HG02981 (cell line): ENCODE measurements around the gene APBB1IP.
"Not testable (repeated sequence)": the region's sequence is repeated elsewhere in the genome, so short reads cannot be mapped to it uniquely, and the experiment has no call there.

ENCODE experiments used
- ATAC-seq: cut with Tn5 transposase; IDR thresholded peaks from one replicate; pipeline ENCODE4 v1.9.1; 2021; ENCODE audit warnings: mild to moderate bottlenecking, moderate library complexity; ENCODE audit not compliant: unreplicated experiment

APBB1IP gene

DNA sequence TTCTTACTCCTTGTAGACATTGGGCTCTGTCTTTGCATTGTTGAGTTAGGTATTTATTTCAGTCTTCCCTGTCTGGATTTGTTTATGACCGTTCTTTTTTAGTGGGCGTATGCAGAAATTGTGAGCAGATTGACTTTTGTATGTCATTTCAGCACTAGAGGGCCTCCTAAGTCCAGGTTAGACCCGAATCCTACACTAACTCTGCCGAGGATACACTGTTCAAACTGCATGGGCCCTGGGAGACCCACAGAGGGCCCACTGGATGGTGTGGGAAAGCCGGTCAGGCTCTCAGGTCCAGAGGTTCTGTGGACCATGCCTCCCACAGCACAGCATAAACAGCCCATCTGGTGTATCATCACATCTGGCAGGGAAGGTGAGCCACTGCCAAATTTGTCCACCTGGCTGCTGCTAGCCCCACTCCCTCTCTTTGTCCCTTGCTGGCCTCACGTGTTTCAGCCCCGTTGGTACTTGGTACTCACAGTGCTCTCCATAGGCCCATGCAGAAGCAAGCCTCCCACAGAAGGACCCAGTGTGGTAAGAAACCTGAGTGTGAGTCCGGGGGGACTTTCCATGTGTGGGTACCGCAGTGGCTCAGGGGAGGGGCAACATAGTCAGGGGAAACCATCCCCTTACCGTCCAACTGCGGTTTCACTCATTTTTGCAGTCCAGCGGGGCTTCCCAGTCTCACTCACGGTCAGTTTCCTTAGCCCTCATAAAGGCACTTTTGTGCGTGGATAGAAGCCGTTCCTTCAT lies 112.8 kb downstream of the APBB1IP start:
- ATAC-seq, result no peak

DNA sequence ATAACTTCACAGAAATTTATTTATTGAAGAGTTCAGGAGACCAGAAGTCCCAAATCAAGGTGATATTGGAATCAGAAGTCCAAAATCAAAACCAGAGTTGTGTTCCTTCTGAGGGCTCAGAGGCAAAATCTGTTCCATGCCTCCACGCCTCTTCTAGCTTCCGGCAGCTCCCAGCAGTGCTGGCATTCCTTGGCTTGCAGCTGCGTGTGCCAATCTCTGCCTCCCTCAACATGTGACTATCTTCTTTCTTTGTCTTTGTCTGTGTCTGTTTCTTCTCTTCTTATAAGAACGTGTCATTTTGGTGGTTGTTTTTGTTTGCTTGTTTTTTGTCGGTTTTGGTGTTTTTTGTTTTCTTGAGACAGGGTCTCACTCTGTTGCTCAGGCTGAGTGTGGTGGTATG lies 116.1 kb downstream of the APBB1IP start:
- no peak for ATAC-seq

DNA sequence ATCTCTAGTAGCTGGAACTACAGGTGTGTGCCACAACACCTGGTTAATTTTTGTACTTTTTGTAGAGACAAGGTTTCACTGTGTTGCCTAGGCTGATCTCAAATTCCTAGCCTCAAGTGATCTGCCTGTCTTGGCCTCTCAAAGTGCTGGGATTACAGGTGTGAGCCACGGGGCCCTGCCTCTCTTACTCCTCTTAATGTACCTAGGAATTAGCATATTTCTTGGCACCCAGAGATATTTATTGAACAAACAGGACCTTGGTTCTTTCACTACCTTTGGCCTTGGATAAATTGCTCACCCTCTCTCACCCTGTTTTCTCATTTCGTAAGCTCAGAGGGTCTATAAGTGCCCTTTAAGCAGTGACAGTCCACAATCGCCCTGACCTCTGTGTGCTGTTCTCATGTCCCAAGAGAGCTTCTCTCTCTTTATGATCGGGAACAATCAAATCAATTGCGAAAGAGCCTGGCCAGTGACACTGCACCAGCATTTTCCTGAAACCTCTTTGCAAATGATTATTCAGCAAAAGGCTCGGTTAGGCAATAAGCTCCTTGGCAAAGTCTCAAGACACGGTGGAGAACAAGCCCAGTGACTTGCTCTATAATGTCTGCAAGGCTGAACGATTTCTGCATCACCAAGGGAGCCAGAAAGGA lies 117.7 kb downstream of the APBB1IP start:
- no peak for ATAC-seq

DNA sequence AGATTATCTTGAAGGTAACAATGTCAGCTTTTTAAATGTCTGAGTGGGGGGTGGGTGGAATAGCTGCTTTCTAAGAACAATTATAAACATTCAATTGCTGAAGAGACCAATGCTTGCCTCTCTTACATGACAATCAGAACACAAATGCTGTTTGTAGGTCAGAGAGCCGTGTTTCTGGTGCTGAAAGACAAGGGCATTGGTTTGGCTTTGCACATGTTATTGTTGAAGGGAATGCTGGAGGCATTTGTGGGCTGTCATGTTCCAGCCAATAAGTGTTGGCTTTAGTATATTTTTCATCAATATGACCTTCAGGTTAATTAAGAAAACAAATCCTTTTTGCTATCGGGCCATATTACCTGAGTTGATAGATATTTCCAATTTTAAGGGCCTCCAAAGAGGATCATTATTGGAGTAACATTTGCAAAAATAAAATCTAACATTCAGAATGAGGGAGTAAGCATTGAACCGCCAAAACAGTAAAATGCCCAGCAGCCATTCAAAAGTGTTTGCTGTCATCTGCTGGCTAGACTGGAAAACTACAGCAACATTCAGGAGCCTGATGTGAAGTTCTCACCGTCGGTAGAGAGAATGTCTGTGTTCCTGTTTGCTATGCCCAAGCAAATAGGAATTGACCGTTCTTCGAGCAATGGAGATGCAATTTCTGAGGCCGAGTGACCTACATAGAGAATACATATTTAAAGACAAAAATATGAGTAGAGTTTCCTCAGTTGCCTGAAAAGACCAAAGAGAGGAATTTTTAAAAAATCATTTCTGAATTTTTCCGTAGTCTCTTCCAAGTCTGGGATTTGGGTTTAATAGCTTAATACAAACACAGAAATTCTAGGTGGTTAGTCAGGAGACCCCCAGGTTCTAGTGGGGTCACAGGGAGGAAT lies 118.9 kb downstream of the APBB1IP start:
- ATAC-seq, result no peak

DNA sequence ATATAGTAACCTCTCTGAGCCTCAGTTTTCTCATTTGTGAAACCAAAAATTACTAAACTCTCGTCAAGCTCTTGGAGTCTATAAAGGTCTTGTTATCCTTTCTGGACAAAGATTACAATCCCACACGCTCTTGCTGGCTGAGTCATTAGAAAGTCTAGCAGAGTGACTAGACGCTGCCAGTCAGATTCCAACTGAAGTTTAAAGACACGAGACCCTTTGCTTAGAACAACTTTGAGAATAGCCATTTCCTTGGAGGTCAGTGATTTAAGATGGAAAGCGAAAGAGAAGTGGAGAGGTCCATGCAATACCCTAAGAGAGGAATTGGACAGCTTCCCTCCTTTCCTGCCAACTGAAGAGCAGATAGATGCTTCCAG lies 119.5 kb downstream of the APBB1IP start:
- ATAC-seq, result no peak

DNA sequence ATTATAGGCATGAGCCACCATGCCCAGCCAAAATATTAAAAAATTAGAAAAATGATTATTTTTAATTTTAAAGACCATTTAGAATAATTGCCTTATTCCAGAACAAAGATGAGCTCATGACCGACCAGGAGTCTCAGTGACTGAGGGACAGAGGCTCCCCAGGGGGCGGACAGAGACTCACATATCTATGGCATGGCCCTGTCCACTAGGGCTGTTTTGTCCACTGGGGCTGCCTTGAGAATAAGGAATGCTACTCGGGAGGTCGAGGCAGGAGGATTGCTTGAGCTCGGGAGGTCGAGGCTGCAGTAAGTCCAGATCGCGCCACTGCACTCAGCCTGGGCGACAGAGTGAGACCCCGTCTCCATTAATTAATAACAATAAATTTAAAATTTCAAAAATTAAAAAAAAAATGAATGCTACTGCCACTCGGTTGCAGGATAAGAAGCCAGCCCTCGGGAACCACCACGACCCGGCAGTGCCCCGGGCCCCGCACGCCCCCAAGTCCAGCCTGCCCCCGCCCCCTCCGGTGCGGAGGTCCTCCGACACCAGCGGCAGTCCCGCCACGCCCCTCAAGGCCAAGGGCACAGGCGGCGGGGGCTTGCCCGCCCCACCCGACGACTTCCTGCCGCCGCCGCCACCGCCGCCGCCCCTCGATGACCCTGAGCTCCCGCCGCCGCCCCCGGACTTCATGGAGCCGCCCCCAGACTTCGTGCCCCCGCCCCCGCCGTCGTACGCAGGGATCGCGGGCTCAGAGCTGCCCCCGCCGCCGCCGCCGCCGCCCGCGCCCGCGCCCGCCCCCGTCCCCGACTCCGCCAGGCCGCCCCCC lies 128.6 kb downstream of the APBB1IP start:
- ATAC-seq, result no peak

DNA sequence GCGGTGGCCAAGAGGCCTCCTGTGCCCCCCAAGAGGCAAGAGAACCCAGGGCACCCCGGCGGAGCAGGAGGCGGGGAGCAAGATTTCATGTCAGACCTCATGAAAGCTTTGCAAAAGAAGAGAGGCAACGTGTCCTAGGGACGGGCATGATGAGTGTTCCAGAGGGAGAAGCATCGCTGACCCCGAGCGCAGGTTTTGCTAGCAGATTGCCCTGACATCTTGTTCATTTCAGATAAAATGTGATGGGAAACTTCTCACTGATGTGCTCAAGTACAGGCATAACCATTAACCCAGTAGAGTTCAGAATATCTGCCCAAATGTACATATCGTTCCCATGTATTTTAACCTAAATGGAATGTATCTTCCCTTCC lies 129.2 kb downstream of the APBB1IP start:
- ATAC-seq, result no peak

DNA sequence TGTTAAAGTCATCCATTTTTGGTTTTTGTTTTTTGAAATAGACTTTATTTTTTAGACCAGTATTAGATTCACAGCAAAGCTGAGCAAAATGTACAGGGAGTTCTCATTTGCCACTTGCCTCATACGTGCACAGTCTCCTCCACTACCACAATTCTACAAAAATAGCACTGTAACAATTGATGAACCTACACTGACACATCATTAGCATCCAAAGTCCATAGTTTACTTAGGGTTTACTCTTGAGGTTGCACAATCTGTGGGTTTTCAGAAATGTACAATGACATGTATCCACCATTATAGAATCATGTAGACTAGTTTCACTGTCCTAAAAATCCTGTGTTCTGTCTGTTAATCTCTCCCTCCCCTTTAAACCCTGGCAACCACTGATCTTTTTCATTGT lies 133.5 kb downstream of the APBB1IP start:
- ATAC-seq, result no peak

DNA sequence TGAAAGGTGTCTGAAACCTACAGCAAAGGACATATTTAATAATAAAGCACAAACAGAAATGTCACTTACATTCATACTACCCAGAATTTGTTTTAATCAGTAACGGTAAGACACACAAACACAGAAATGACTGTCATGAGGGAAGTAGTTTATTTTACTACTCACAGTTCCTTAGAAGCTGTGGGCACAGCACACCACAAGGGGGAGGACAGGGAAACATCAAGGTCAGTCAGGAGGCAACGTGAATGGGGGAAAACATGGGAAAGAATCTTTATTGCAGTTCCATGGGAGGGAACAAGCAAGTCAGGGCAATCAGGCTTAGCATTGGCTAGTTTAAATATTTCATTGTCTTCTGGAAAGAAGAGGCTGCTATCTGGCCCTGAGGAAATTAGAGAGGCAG lies 135.5 kb downstream of the APBB1IP start:
- no peak for ATAC-seq

DNA sequence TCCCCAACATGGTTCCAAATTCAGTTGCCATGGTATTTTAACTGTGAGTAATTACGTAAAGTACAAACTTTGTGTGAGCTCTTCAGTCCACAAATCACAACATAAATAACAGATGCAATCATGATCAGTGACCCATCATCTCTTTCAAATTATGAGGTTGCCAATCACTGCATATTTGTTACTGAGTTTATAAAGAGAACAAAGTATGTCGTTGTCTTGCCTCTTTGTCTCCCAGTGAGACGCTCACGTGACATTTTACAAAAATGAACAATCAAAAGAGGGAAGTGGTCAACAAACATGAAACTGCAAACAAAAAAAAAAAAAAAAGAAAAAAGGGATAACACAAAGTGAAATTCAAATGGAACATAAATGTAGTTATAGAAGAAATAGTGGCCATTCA lies 136.6 kb downstream of the APBB1IP start:
- peak; percentile 81 for ATAC-seq

DNA sequence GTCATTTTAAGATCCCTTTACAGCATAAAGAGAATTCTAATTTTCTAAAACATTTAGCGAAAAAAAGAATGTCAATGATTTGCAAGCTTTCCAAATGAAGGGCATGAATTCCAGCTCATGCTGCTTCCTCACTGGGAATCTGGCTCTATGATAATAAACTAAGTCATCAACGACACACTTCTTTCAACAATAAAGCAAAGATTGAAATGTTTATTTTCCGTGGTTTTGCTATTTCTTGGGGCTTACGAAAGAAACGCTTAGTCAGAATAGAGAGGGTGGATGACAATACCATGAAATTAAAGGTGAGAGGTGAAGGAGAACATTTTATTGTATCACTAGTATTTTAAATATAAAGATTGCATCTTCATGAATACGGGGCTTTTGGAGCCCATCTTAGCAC lies 140.2 kb downstream of the APBB1IP start:
- ATAC-seq, result not testable (repeated sequence)

DNA sequence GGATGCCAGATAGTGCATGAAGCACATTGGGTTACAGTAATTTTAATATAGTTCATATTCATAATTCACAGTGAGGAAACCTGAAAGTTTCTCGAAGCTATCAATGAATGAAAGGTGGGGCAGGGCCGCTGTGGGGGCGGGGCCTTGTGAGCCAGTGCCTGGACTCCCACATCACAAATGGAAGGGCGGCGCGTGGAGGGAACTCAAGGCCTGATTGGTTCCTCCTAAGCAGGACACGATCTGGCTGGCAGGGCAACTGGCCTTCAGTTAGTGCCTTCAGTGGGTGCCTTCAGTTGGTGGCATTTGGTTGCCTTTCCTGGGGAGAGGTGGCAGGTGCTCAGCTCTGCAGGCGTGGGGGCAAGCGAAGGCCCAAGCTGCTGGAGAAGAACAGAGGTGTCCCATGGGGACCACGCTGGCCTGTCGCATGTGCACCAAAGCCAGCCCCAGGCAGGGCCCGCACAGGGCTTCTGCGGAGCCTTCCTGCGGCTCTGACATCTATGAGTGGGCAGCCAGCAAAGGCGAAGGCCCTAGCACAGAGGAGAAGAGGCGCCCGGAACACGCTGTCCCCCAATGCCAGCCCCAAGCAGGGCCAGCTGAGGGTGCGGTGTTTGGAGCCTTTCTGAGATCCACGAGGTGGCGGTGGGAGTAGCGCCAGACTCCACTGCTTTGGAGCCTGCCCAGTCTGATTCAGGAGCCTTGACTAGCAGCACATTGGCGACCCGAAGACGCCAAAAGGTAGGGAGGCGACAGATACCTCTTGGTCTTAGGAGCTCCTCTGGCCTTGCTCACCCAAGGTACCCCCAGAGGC lies 141.3 kb downstream of the APBB1IP start:
- ATAC-seq, result no peak

DNA sequence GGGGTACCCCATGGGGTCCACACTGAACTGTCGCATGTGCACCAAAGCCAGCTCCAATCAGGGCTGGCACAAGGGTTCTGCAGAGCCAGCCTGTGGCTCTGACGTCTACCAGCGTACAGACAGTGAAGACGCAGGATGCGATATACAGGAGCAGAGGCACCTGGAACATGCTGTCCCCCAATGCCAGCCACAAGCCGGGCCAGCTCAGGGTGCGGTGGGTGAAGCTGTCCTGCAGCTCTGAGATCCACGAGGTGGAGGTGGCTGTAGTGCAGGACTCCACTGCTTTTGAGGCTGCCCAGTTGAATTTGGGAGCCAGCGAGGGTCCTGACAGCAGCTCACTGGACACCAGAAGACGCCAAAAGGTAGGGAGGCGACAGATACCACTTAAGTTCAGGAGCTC lies 148.1 kb downstream of the APBB1IP start:
- no peak for ATAC-seq

DNA sequence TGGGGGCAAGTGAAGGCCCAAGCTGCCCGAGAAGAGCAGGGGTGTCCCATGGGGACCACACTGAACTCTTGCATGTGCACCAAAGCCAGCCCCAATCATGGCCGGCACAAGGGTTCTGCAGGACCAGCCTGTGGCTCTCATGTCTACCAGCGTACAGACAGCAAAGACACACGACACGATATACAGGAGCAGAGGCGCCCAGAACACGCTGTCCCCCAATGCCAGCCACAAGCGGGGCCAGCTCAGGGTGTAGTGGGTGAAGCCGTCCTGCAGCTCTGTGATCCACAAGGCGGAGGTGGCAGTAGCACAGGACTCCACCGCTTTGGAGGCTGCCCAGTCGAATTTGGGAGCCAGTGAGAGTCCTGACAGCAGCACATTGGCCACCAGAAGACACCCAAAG lies 150.5 kb downstream of the APBB1IP start:
- no peak for ATAC-seq

DNA sequence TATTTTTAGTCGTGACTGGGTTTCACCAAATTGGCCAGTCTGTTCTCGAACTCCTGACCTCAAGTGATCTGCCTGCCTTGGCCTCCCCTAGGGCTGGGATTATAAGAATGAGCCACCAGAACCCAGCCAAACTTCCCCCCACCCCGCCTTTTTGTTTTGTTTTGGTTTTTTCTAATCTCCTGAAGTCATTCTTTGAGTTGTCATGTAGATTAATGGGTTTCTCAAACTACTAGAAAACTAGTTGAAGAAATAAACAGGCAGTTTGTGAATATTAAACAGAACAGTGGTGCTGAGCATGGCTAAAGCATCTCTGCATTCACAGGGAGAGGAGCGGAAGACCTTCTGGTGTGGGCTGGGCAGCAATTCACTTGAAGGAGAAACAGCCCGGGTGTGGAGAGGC lies 151.7 kb downstream of the APBB1IP start:
- ATAC-seq, result not testable (repeated sequence)

DNA sequence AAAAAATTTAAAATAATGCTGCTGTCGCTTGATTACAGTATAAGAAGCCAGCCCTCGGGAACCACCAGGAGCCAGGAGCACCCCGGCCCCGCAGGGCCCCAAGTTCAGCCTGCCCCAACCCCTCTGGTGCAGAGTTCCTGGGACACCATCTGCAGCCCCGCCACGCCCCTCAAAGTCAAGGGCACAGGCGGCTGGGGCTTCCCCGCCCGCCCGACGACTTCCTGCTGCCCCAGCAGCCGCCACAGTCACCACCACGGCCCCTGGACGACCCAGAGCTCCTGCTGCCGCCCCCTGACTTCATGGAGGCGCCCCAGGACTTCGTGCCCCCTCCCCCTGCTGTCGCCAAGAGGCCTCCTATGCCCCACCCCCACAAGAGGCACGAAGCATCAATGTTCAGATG lies 155.8 kb downstream of the APBB1IP start:
- no peak for ATAC-seq

DNA sequence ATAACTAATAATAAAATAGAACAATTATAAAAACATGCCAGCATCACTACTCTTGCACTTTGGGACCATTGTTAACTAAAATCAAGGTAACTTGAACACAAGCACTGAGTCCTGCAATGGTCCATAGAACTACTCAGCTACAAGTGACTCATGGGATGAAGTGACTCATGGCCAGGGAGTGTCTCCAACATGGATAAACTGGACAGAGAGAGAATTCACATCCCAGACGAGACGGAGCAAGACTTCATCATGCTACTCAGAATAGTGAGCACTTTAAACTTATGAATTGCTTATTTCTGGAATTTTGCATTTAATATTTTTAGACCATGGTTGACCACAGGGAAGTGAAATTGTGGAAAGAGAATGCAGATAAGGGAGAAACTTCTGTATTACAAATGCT lies 165.1 kb downstream of the APBB1IP start:
- not testable (repeated sequence) for ATAC-seq

DNA sequence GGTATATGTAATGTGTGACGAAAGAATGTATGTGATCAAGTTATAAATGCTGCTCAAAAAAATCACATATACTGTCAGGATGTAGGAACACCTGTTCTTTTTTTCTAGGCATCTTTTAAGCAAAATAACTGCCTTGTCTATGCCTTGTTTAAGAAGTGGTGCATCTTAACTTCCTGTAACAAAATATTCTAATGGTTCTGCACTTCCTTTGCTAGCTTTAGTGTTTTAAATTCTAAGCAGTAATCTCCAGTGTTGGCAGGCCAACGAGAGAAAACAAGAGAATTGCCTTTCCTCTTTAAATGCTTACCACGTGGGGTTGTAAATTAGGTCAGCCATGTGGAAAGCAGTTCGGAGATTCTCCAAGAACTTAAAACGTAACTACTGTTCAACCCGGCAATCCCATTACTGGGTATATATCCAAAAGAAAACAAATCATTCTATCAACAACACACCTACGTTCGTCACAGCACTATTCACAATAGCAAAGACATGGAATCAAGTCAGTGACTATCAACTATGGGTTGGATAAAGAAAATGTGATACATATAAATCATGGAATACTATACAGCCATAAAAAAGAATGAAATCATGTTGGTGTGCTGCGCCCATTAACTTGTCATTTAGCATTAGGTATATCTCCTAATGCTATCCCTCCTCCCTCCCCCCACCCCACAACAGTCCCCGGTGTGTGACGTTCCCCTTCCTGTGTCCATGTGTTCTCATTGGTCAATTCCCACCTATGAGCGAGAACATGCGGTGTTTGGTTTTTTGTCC lies 166.4 kb downstream of the APBB1IP start:
- ATAC-seq, result not testable (repeated sequence)

DNA sequence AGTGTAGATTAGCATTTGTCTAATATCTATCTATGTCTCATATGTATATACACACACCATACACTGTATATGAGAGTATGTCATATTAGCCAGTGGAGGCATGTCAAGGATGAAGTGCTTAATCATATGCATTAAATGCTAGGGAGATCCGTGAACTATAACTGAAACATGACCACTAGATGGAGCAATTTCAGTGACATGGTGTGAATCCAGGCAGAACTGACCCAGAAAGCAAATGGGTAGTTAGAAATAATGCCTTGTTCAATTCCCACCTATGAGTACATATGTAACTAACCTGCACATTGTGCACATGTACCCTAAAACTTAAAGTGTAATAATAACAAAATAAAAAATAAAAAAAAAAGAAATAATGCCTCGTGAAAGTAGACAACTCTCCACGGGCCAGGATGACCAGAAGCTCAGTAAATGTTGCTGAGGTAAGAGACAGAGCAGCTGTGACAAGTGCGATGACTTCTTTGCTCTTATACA lies 168.3 kb downstream of the APBB1IP start:
- ATAC-seq, result peak; percentile 61
